ENCODE results near the gene PTPMT1. TPM values are rescaled to one million over a fixed set of nuclear protein-coding genes. Genes with fewer than 3 reads are reported as not detected.

Gene PTPMT1
- total RNA-seq, 1 donor from 2014 or later, result 60.4 TPM

DNA sequence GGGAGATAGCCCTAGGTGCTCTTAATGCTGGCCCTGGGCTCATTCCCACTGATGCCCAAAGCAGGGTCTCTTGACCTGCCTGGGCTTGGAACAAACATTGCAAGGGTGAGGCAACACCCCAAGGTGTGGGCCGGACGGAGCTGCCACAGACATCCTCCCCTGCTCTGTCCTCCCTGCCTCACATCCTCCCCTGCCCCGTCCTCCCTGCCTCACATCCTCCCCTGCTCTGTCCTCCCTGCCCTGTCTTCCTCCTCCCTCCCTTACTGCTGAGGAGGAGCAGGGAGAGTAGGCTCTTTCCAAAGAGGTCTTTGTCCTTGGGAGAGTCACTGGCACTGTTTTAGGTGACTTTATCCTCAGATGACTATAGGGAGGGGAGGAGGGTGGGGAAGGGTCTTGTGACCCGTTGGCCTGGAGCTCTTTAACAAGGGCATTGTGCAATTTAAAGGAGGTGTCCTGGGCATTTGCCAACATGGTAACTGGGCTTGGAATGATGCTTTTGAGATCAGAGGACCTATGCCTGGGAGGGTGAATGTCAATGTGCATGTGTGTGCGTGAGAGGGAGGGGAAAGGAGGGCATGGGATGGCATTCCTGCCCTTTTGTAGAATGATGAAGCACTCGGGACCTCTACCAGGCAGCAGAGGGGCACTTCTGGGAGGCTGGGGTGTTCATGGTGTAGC, 21.8 kb downstream of the PTPMT1 start:
- Histone ChIP-seq H3K79me2 (ENCODE audit: low read depth) (no peaks in the 10 kb centered on the region), H3K4me2 (no peak overlapping the region), H3K9me3 (ENCODE audit: low read depth) (no peaks in the 10 kb centered on the region), H3K36me3 (no peaks in the 10 kb centered on the region), H4K20me1 (ENCODE audit: low read depth) (no peaks in the 10 kb centered on the region), H3K4me1 (no peaks in the 10 kb centered on the region), H3K4me3 (no peak overlapping the region), H3K27me3 (peaks cover 2% of the 10 kb centered on the region), H3K27ac (no peak overlapping the region), H2AFZ (replicated peaks) (no peak overlapping the region), H3F3A (ENCODE audit: low read depth) (peaks cover under 1% of the 10 kb centered on the region), H3K9ac (no peak overlapping the region)
- TF ChIP-seq EZH2phosphoT487 (IDR thresholded peaks at IDR 0.05) (no peak), EZH2 (IDR thresholded peaks at IDR 0.05) (no peak)
- TF ChIP-seq, protein P1, sequence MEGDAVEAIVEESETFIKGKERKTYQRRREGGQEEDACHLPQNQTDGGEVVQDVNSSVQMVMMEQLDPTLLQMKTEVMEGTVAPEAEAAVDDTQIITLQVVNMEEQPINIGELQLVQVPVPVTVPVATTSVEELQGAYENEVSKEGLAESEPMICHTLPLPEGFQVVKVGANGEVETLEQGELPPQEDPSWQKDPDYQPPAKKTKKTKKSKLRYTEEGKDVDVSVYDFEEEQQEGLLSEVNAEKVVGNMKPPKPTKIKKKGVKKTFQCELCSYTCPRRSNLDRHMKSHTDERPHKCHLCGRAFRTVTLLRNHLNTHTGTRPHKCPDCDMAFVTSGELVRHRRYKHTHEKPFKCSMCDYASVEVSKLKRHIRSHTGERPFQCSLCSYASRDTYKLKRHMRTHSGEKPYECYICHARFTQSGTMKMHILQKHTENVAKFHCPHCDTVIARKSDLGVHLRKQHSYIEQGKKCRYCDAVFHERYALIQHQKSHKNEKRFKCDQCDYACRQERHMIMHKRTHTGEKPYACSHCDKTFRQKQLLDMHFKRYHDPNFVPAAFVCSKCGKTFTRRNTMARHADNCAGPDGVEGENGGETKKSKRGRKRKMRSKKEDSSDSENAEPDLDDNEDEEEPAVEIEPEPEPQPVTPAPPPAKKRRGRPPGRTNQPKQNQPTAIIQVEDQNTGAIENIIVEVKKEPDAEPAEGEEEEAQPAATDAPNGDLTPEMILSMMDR (IDR thresholded peaks at IDR 0.05), result no peak
- Mint-ChIP-seq H3K36me3 (peaks cover 22% of the 10 kb centered on the region), H3K4me1 (peaks cover 22% of the 10 kb centered on the region), H3K9me3 (no peaks in the 10 kb centered on the region), H3K4me3 (peak overlapping the region; percentile 63), H3K27ac (peak overlapping the region; percentile 66), H3K27me3 (ENCODE audit: insufficient read depth, low read depth) (peaks cover 6% of the 10 kb centered on the region)
- no peak for DNase-seq (ENCODE audit: low spot score)

DNA sequence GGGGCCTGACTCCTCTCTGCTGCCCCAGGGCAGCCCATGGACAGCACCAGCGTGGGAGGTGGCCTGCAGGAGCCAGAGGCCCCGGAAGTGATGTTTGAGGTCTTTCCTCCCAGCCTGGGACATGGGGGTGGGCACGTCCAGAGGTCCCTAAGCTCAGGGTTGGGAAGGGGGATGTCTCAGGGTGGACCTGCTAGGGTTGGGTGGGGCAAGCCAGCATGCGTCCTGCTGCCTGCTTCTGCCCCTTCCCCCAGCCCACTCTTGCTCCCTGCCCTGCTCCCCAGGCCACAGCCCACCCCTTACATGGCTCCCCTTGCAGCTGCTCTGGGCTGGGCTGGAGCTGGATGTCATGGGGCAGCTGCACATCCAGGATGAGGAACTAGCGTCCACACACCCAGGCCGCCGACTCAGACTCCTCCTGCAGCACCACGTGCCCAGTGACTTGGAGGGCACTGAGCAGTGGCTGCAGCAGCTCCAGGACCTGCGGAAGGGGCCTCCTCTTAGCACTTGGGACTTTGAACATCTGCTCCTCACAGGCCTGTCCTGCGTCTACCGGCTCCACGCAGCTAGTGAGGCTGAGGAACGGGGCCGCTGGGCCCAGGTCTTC, 22.4 kb downstream of the PTPMT1 start:
- Histone ChIP-seq H3K36me3 (no peaks in the 10 kb centered on the region), H4K20me1 (ENCODE audit: low read depth) (no peaks in the 10 kb centered on the region), H2AFZ (replicated peaks) (no peak overlapping the region), H3K4me1 (no peaks in the 10 kb centered on the region), H3K27me3 (peaks cover 9% of the 10 kb centered on the region), H3K79me2 (ENCODE audit: low read depth) (no peaks in the 10 kb centered on the region), H3K9me3 (ENCODE audit: low read depth) (no peaks in the 10 kb centered on the region), H3F3A (ENCODE audit: low read depth) (peaks cover 7% of the 10 kb centered on the region), H3K9ac (no peak overlapping the region), H3K4me3 (no peak overlapping the region), H3K4me2 (no peak overlapping the region), H3K27ac (no peak overlapping the region)
- H3K27ac Mint-ChIP-seq, result no peak overlapping the region
- no peak for DNase-seq (ENCODE audit: low spot score)
- H3K36me3 Mint-ChIP-seq, result peaks cover 17% of the 10 kb centered on the region
- H3K4me3 Mint-ChIP-seq, result no peak overlapping the region
- H3K4me1 Mint-ChIP-seq, result peaks cover 27% of the 10 kb centered on the region
- H3K9me3 Mint-ChIP-seq, result no peaks in the 10 kb centered on the region
- peaks cover 10% of the 10 kb centered on the region for H3K27me3 Mint-ChIP-seq (ENCODE audit: insufficient read depth, low read depth)
- TF ChIP-seq EZH2 (IDR thresholded peaks at IDR 0.05) (no peak), EZH2phosphoT487 (IDR thresholded peaks at IDR 0.05) (no peak)
- TF ChIP-seq, protein P1 (IDR thresholded peaks at IDR 0.05), result no peak

DNA sequence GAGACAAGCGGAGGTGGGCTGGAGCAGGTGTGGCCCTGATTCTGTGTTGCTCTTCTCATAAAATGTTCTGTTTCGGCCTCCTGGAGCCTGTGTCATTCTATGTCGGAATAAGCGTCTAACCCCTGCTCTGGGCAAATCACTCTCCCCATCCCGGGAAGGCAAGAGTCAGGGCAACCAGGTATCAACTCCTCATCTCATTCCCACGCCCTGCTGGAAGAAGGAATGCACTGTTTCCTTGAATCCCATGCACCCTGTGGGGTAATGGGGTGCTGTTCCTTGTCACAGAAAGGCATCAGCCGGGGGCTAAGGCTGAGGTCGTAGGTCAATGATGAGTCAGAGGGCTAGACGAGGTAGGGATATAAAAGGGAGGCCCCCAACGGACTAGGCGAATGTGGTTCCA, 23.7 kb downstream of the PTPMT1 start:
- H3K4me3 Mint-ChIP-seq, result no peak overlapping the region
- Histone ChIP-seq H3K4me2 (no peak overlapping the region), H3K79me2 (ENCODE audit: low read depth) (no peaks in the 10 kb centered on the region), H3K4me3 (no peak overlapping the region), H3K27ac (no peak overlapping the region), H3K36me3 (no peaks in the 10 kb centered on the region), H3K4me1 (no peaks in the 10 kb centered on the region), H2AFZ (replicated peaks) (no peak overlapping the region), H3K27me3 (peaks cover 22% of the 10 kb centered on the region), H3K9ac (no peak overlapping the region), H3F3A (ENCODE audit: low read depth) (peaks cover 9% of the 10 kb centered on the region), H3K9me3 (ENCODE audit: low read depth) (no peaks in the 10 kb centered on the region), H4K20me1 (ENCODE audit: low read depth) (no peaks in the 10 kb centered on the region)
- peaks cover 35% of the 10 kb centered on the region for H3K4me1 Mint-ChIP-seq
- peak overlapping the region; percentile 57 for H3K27ac Mint-ChIP-seq
- DNase-seq (ENCODE audit: low spot score), result no peak
- H3K9me3 Mint-ChIP-seq, result no peaks in the 10 kb centered on the region
- H3K27me3 Mint-ChIP-seq (ENCODE audit: insufficient read depth, low read depth), result peaks cover 13% of the 10 kb centered on the region
- H3K36me3 Mint-ChIP-seq, result peaks cover 9% of the 10 kb centered on the region
- TF ChIP-seq, protein P1 (IDR thresholded peaks at IDR 0.05), result no peak
- no peak for TF ChIP-seq EZH2phosphoT487 (IDR thresholded peaks at IDR 0.05)
- no peak for TF ChIP-seq EZH2 (IDR thresholded peaks at IDR 0.05)

Measured in neural progenitor cell (in vitro differentiated cells).